ENCODE data around the gene NEURL1B. TPM values are rescaled to one million over a fixed set of nuclear protein-coding genes. Genes with fewer than 3 reads are reported as not detected.
A peak's percentile ranks its signal among the peaks of the same experiment; 100 is the strongest.

The NEURL1B gene
- total RNA-seq, 2 experiments from 2014 or later = 0.08 to 0.16 TPM

DNA sequence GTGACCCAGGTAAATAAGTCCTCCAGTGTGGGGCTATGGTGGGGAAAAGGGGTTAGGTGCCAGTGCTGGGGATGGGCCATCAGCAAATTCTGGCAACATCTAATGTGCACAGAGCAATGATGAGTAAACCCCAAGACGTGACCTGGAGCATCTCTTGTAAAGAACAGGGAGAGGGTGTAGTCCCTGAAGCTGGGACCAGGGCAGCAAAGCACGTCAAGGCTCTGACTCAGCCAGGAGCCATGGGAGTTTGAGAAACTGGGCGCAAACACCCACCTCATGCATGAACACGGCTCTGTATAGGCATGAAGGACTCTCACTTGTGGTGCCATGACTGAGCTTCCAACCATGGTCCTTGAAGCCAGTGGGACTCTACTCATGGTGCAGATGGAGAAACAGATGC is 78.1 kb downstream of the NEURL1B start:
- Mint-ChIP-seq H3K4me3 (no peak overlapping the region), H3K36me3 (ENCODE audit: low read depth) (no peaks in the 10 kb centered on the region), H3K27me3 (no peaks in the 10 kb centered on the region), H3K4me1 (ENCODE audit: low read depth) (peaks cover 14% of the 10 kb centered on the region), H3K27ac (no peak overlapping the region), H3K9me3 (no peaks in the 10 kb centered on the region)
- H3K36me3 ChIP-seq (ENCODE audit: insufficient read depth, low read length) = no peaks in the 10 kb centered on the region
- no peak overlapping the region for H3K4me3 ChIP-seq (ENCODE audit: low read length)
- H3K27me3 ChIP-seq (ENCODE audit: control insufficient read depth in 1 of 2, insufficient read depth in 2 of 2, low read length in 2 of 2) = no peaks in the 10 kb centered on the region
- intact Hi-C loops (cut with DNase I, micrococcal nuclease) = loop anchor here (5.0 to 10.0 kb wide), 6 partner anchors 118 to 616 kb away; partner anchors contain the start of gene CREBRF (in 1 of the 2)
- CTCF ChIA-PET = no interaction called here
- H3K4me1 ChIP-seq (ENCODE audit: insufficient read depth, low read length) = peaks cover 43% of the 10 kb centered on the region
- TF ChIP-seq, protein P1, sequence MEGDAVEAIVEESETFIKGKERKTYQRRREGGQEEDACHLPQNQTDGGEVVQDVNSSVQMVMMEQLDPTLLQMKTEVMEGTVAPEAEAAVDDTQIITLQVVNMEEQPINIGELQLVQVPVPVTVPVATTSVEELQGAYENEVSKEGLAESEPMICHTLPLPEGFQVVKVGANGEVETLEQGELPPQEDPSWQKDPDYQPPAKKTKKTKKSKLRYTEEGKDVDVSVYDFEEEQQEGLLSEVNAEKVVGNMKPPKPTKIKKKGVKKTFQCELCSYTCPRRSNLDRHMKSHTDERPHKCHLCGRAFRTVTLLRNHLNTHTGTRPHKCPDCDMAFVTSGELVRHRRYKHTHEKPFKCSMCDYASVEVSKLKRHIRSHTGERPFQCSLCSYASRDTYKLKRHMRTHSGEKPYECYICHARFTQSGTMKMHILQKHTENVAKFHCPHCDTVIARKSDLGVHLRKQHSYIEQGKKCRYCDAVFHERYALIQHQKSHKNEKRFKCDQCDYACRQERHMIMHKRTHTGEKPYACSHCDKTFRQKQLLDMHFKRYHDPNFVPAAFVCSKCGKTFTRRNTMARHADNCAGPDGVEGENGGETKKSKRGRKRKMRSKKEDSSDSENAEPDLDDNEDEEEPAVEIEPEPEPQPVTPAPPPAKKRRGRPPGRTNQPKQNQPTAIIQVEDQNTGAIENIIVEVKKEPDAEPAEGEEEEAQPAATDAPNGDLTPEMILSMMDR (IDR thresholded peaks at IDR 0.05) = no peak
- DNase-seq (no peak), ATAC-seq (ENCODE audit: poor library complexity) (no peak)
- POLR2A ChIA-PET = no interaction called here
- no peaks in the 10 kb centered on the region for H3K9me3 ChIP-seq (ENCODE audit: control insufficient read depth in 1 of 2, insufficient read depth in 1 of 2, low read length in 2 of 2)
- no peak overlapping the region for H3K27ac ChIP-seq (ENCODE audit: low read depth in 1 of 2, low read length in 2 of 2)

DNA sequence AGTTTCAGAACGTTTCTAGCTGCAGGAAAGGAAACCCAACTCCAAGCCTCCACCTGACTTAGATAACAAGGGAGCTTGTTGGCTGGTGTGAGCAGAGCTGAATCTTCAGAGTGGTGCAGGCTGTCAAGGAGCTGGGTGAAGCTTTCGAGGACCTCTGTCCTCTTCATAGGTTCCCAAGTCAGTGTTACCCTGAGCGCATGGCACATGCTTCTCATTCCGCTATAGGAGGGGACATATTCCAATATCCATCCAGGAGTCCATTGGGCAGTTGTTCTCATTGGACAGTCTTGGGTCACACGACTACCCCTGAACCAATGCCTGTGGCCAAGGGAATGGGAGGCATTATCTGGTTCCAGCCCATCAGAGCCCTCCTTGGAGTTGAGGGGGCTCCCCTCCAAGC is 79.6 kb downstream of the NEURL1B start:
- Histone ChIP-seq H3K27ac (ENCODE audit: low read depth in 1 of 2, low read length in 2 of 2) (no peak overlapping the region), H3K9me3 (ENCODE audit: control insufficient read depth in 1 of 2, insufficient read depth in 1 of 2, low read length in 2 of 2) (no peaks in the 10 kb centered on the region), H3K4me3 (ENCODE audit: low read length) (no peak overlapping the region), H3K36me3 (ENCODE audit: insufficient read depth, low read length) (no peaks in the 10 kb centered on the region), H3K27me3 (ENCODE audit: control insufficient read depth in 1 of 2, insufficient read depth in 2 of 2, low read length in 2 of 2) (no peaks in the 10 kb centered on the region), H3K4me1 (ENCODE audit: insufficient read depth, low read length) (peaks cover 33% of the 10 kb centered on the region)
- Mint-ChIP-seq H3K27me3 (no peaks in the 10 kb centered on the region), H3K9me3 (no peaks in the 10 kb centered on the region), H3K36me3 (ENCODE audit: low read depth) (no peaks in the 10 kb centered on the region), H3K27ac (no peak overlapping the region), H3K4me3 (no peak overlapping the region), H3K4me1 (ENCODE audit: low read depth) (peaks cover 14% of the 10 kb centered on the region)
- ChIA-PET CTCF (interaction anchor here (1.3 kb wide), 1 partner anchor 52 kb away, joined by 3 read pairs; no protein-coding TSS in a partner anchor), POLR2A (interaction anchor here (0.7 to 1.0 kb wide), 2 partner anchors 51 to 212 kb away, joined by 3 read pairs; no protein-coding TSS in a partner anchor)
- ATAC-seq (ENCODE audit: poor library complexity) (no peak), DNase-seq (no peak)
- intact Hi-C loops (cut with DNase I, micrococcal nuclease) = no loop called here
- TF ChIP-seq, protein P1 (IDR thresholded peaks at IDR 0.05) = no peak

DNA sequence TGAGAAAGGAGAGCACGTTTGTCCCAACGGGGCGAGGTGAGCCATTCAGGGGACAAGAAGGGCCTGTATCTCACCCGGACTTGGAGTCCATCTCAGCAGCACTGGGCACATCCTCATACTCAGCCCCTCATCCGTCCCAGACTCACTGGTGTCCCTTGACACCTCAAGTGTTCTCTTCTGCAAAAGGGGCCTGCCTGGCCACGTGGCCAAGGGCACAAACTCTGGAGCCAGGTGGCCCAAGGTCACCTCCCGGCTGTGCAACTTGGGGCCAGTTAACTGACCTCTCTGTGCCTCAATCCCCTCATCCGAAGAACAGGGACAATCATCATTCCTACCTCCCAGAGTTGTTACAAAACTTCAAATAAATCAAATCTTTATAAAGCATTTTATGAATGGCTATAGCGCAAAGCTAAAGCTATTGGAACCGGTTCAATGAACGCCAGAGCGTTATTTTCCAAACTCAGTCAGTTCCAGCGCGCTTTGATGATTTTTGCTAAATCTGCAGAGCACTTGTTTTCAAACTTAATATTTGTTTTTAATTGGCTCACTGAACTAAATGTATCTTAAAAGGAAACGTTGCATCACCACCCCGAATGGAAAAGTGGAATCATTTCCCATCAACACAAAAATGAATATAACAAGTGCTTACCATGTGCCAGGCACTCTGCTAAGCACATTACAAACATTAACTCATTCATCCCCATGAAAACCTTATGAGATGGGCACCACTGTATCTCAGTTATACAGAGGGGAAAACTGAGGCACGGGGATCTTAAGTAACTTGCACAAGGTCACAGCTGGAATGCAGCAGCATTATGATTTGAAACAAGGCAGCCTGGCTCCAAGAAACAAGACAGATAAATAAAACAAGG is 80.6 kb downstream of the NEURL1B start:
- CTCF ChIA-PET = interaction anchor here (1.2 to 1.5 kb wide), 3 partner anchors 43 to 238 kb away, joined by 3 to 5 read pairs (median 4); partner anchors contain the start of gene RPL26L1
- no peaks in the 10 kb centered on the region for H3K9me3 ChIP-seq (ENCODE audit: control insufficient read depth in 1 of 2, insufficient read depth in 1 of 2, low read length in 2 of 2)
- no peaks in the 10 kb centered on the region for H3K9me3 Mint-ChIP-seq
- DNase-seq (peak in 1 of 14 experiments; percentile 47), ATAC-seq (ENCODE audit: poor library complexity) (peak; percentile 29)
- no peak overlapping the region for H3K4me3 ChIP-seq (ENCODE audit: low read length)
- intact Hi-C loops (cut with DNase I, micrococcal nuclease) = no loop called here
- H3K4me1 ChIP-seq (ENCODE audit: insufficient read depth, low read length) = peaks cover 30% of the 10 kb centered on the region
- no peak overlapping the region for H3K27ac Mint-ChIP-seq
- H3K27me3 Mint-ChIP-seq = no peaks in the 10 kb centered on the region
- H3K36me3 Mint-ChIP-seq (ENCODE audit: low read depth) = no peaks in the 10 kb centered on the region
- TF ChIP-seq, protein P1 (IDR thresholded peaks at IDR 0.05) = no peak
- POLR2A ChIA-PET = interaction anchor here (0.9 to 2.2 kb wide), 3 partner anchors 43 to 56 kb away, joined by 3 to 8 read pairs (median 6); partner anchors contain the start of gene DUSP1
- H3K36me3 ChIP-seq (ENCODE audit: insufficient read depth, low read length) = no peaks in the 10 kb centered on the region
- no peak overlapping the region for H3K27ac ChIP-seq (ENCODE audit: low read depth in 1 of 2, low read length in 2 of 2)
- H3K4me3 Mint-ChIP-seq = no peak overlapping the region
- peaks cover 12% of the 10 kb centered on the region for H3K4me1 Mint-ChIP-seq (ENCODE audit: low read depth)
- H3K27me3 ChIP-seq (ENCODE audit: control insufficient read depth in 1 of 2, insufficient read depth in 2 of 2, low read length in 2 of 2) = no peaks in the 10 kb centered on the region
